Measurements from ENCODE around the gene TMEM175. TPM values are rescaled to one million over a fixed set of nuclear protein-coding genes. Genes with fewer than 3 reads are reported as not detected.
"Not testable (repeated sequence)": the region's sequence is repeated elsewhere in the genome, so short reads cannot be mapped to it uniquely, and the experiment has no call there.

TMEM175 gene
- polyA plus RNA-seq, 1 donor, result 25.5 TPM

DNA sequence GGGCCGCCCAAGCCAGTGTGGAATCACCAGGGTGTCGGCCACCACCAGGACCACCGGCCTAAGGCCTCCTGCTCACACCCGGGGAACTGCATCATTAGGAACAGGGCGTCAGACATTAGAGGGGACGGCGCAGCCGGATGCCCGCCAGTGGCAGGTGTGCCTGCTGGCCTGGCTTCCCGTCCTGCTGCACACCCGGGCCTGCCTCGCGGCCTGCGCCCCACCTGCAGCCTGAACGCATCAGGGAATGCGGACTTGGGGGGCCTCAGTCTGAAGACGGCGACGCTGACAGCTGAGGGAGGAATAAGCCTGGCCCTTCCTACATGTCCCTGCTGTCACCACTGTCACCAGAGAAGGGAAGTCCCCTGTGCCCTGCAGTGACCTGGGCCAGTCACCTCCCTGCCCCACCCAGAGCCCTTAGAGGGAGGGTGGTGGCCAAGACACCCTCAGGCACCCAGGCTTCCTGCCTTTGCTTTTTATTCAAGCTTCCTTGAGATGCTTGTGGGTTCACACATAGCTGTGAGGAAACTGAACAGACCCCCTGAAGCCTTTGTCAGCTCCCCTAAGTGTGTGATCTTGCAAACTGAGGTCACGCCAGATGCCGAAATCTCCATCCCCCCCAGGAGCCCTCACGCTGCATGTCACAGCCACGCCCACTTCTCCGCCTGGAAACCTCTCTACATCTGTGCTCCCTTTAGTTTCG, 37.9 kb downstream of the TMEM175 start:
- no peak for DNase-seq

DNA sequence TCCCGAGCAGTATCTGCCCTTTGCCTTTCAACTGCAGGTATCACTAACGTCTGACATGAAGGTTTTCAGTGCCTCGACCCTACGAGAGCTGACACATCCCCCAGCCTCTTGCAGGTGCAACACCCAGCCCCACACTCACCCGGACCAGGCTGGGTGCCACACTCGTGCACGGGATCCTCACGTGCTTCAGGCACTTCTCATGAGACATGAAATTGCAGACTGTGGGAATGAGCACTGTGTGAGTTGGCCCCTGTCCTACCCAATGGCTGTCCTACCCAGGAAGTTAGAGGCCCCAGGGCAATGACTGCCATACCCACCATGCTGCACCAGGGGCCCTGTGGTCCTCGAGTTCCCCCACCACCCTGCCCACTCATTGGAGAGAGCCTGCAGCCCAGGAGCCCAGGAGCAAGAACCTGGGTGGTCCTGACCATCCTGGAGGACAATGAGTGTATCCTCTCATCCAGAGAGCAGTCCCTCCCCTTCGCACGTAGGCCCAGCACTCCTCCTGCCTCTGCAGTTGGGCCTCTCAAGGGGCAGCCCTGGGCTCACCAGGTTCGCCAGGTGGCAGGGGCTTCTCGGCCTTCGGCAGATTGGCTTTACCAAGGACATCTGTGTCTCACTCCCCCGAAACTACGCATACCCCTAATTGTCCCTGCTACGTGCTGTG, 38.7 kb downstream of the TMEM175 start:
- DNase-seq, result no peak

DNA sequence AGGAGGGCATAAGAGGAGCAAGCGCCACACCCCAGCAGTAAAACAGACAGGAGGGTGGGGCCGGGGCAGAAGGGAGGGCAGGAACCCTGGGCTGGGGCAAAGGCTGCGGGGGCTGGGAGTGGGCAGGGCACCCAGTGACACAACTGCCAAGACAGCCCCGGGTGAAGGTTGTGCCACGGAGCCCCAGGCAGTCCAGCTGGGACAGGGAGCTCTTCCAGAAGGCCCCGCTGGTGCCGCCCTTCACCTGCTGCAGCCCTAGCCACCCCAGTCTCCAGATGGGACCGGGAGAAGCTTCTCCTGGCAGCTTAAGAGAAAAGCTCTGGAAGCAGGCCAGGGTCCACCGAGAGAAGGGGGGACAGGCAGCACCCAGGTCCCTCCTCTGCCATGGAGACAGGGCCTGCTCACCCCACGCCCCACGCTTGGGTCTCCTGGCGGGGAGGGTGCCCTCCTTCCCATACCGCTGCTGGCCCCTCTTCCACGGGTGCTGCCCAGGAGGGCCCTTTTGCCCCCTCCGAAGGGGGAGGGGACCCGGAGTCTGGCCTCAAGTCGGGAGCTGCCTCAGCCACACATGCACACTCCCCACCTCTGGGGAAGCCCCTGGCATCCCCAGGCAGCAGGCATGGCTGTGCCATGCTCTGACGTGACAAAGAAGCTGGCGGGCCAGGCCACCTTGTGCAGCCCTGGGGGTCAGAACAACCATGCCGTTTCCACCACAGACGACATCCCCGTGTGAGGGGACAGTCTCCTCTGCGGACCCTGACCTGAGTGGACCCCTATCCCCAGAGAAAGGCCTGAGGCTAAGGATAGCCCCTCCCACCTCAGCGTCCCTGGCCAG, 39.6 kb downstream of the TMEM175 start:
- no peak for DNase-seq

DNA sequence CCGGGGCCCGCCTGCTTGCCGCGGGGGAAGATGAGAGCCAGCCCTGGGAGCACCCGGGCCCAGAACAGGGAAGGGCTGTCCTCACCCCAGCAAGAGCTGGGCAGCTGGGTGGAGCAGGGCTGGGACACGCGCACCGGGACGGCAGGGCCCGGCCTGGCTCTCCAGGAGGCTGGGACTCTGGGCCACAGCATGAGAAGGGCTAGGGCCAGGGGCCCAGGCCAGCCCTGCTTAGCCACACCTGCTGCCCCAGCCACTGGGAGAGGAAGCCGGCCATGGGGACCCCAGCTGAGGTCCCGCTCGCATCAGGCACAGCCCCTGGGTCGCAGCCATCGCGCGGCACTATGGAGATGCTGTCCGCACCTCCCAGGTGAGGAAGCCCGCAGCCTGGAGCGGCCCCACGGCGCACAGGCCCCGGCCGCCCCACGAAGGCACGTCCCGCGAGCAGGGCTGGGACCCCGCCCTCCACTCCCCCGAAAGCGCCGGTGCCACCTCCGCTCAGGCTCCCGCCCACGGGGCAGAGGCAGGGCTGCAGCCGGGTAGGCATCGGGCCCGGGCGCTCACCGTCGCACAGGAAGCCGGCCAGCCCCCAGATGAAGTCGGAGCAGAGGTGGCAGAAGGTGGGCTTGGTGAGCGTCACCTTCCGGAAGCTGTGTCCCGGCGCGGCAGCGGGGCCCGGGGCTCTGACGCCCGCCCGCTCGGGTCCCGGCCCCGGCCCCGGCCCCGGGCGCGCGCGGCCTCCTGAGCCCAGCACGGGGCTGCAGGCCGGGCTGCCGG, 40.6 kb downstream of the TMEM175 start:
- DNase-seq, result no peak

DNA sequence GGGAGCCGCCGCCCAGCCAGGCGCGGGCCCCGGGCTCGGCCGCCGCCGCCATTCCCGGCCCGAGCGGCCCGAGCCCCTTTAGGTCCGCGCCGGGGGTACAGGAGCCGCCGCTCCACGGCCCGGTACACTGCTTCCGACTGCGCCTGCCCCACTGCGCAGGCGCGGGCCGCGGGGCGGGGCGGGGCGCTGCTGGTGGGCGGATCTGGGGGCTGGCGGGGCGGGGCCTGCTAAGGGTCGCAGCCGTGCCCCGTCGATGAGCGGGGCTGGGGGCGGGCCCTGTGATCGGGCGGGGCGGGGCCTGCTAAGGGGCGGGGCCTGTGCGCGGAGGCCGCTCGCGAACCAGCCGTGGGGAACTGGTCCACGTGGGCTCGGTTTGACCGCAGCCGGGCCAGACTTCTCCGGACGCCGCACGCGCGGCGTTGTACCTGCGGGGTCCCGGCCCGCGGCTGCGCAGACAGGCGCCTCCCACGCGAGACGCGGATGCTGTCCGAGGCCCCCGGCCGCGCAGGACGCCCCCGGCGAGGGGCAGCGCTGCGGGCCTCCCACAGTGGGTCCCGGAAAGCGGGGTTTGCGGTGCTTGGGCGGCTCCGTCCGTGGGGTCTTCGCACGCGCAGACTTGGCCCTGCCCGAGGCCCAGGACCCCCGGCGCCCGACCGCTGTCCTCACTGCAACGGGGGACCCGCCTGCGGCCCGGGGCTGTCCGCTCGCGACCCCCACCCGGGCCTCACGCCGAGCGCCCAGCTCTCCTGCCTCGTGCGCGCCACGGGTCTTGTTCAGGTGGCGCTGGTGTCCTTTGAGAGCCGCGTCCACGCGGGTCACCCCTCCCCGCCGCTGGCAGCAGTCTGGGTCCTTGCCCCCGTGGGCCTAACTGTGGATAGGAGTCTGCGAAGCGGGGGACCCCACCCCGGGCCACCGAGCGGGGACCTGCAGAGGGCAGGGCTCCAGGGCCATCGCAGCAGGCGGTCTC, 41.5 kb downstream of the TMEM175 start, which contains the start of gene DGKQ:
TSS of gene DGKQ (minus strand) at position 139 of the 967 bp plus-strand sequence. CDS start at position 52, 87 bp downstream.
- DNase-seq, result peak; percentile 83

DNA sequence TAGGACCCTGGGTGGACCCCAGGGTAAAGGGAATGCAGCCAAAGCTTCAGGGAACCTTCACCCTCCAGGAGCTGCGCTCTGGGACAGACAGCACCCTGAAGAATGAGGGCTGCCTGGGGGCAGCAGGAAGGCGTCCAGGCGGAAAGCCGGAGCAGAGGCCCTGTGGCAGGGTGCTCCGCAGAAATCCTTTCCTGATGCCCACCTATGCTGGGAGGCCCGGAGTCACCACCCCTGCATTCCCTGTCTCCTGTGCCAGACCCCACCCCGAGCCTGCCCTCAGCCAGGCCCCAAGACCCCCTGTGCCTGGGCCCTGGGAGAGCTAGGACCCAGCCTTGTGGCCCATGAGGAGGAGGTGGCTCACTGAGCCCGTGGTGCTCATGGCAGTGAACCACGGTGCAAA, 42.4 kb downstream of the TMEM175 start:
- no peak for DNase-seq

DNA sequence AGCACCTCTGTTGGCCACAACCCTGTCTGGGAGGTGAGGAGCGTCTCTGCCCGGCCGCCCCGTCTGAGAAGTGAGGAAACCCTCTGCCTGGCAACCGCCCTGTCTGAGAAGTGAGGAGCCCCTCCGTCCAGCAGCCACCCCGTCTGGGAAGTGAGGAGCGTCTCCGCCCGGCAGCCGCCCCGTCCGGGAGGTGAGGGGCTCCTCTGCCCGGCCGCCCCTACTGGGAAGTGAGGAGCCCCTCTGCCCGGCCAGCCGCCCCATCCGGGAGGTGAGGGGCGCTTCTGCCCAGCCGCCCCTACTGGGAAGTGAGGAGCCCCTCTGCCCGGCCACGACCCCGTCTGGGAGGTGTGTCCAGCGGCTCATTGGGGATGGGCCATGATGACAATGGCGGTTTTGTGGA, 43.8 kb downstream of the TMEM175 start:
- DNase-seq, result not testable (repeated sequence)

DNA sequence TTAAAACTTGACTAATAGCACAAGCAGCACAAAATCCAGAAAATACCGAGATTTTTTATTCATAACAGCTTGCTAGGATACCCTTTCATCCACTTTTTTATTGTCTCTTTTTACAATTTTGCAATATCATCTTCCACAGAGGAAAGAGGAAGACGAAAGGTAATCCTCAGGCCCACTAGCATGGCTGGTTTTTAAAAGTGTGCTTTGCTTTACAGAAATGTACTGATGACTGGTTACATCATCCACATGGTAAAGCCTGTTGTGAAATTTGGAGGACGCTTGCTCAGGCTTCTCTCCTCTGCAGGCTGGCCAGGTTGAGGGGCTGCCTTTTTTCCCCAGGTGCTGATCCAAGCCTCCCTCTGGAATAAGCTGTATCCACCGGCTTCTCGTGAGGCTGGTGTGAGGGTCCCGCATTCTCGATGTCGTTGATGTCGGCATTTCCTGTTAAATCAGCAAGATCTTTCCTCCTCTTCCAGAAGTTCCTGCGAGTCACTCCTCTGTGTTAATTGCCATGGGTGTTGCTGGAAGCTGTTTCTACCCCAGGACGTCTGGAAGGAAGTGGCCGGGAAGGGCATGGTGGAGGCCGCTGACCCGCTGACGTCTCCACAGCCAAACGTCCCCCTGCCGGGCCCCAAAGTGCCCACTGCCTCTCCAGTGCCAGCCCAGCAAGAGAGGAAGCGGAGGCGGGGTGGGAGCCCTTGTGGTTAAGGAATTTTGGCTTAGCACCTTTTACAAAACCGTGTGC, 46.9 kb downstream of the TMEM175 start:
- no peak for DNase-seq

DNA sequence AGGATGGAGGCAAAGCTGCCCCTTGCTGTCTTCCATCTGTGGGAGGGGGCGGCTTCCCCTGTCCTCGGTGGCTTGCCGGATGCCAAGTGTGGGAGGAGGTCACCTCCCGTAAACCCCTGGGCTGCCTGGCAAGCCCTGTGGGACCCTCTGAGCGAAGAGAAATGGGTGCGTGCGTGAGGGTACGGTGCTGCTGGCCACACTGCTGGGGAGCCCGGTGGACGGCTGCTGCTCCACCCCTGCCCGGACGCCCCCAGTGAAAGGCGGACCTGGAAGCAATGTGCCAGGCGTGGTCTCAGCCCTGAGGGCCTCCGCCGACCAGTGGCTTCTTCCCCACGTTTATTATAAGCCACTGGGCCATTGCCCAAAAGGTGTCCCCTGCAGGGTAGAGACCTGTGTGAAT, 50.0 kb downstream of the TMEM175 start:
- no peak for DNase-seq

DNA sequence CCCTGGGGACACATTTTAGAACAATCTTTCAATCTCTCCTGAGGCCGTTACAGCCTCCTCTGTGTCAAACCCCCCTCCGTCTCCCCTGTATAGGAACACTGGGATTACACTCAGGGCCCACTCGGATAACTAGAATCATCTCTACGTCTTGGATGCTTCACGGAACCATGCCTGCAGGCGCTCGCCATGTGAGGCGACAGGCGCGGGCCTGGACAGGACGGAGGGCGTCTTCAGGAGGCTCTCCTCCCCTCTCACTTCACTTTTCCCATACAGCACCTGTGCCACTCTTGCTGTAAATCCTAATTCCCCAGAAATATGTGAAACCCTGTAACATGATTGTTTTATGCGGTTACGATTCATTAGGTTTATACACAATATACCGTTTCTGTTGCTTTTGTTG, 50.6 kb downstream of the TMEM175 start:
- no peak for DNase-seq

DNA sequence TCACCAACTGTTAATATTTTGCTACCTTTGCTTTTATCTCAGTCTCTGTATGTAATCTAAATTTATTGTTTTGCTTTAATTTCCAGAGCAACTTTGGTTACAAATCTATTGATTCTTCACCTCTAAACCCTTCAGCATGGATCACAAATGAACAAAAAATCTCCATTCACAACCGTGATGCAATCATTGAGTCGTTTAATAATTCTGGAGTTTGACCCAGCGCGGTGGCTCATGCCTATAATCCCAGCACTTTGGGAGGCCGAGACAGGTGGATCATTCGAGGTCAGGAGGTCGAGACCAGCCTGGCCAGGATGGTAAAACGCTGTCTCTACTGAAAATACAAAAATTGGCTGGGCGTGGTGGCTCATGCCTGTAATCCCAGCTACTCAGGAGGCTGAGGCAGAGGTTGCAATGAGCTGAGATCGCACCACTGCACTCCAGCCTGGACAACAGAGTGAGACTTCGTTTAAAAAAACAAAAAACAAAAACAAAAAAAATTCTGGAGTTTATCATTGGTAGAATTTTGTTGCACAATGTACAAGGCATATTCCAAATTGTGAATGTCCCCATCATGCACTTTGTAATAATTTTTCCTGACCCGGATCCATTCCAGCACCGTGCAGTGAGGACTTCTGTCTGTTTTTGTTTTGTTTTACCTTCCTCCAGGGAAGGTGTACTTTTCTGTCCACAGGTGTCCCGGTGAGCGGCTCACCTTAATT, 52.2 kb downstream of the TMEM175 start:
- no peak for DNase-seq

DNA sequence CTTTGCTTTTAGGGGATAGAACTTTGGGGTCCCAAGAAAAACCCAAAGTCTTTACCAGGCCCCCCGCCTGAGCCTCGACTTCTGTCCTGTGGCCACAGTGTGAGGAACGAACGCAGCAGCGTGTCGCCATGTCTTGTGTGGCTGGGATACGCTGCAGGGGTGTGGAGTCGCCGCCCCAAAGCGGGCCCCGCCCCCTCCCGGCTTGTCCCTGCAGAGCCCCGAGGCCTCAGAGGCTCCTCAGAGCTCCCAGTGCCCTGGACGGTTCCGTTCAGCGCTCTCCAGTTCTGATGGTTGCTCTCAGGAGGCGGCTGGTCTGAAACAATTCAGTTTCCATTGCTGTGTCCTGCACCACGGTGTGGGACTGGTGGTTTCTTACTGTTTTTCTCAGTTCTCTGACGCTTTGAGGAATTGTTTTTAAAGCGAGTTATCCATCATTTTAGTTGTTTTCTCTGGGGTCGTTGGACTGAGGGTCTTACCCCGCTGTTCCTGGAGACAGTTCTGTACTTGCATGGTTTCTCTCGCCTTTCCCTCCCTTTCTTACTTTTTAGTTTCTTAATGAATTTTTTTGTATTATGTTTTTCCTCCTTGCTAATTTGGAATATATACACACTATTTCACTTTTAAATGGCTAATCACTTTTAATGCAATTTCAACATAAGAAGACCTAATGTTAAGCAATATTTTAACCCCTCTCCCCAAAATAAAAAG, 53.0 kb downstream of the TMEM175 start:
- no peak for DNase-seq

DNA sequence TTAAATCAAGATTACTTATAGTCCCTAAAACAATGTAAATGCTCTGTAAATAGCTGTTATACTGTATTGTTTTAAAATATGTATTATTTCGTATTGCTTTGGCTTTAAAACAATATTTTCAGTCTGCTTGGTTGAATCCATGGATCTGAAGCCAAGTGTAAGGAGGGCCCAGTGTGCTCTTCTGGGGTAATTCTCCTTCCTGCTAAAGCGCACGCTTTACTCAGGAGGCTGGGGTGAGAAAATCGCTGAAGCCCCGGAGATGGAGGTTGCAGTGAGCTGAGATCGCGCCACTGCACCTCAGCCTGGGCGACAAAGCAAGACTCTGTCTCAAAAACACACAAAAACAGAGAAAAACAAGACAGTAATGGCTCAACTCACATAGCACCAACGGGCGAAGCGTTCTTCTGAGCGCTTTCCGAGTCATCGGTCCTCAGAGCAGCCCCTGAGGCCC, 54.2 kb downstream of the TMEM175 start:
- DNase-seq, result no peak

DNA sequence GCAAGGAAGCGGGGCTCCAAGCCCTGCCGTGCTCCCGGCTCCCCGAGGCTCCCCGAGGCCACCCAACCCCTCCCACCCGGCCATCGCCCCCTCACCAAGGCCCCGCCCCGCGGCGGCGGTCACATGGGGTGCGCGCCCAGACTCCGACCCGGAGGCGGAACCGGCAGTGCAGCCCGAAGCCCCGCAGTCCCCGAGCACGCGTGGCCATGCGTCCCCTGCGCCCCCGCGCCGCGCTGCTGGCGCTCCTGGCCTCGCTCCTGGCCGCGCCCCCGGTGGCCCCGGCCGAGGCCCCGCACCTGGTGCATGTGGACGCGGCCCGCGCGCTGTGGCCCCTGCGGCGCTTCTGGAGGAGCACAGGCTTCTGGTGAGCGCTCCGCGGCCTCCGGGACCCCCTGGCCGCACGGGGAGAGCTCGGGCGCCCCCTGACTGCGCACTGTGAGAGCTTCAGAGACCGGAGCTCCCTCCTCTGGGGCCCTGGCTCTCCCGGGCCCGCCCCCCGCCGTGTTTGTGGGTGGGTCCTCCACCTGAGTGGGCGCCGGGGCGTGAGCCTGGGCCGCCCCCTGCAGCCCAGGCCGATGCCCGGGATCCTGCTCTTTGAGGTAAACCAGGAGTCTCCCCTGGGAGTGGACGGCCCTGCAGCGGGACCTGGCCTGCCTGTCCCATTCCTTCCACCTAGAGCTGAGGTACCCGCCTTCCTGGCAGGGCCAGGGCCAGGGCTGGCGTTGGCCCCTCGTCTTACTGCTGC, 54.8 kb downstream of the TMEM175 start, which contains the start of gene IDUA:
TSS of gene IDUA (plus strand) at position 166 of the 745 bp plus-strand sequence. CDS start at position 207, 41 bp downstream.
- DNase-seq, result peak; percentile 83

DNA sequence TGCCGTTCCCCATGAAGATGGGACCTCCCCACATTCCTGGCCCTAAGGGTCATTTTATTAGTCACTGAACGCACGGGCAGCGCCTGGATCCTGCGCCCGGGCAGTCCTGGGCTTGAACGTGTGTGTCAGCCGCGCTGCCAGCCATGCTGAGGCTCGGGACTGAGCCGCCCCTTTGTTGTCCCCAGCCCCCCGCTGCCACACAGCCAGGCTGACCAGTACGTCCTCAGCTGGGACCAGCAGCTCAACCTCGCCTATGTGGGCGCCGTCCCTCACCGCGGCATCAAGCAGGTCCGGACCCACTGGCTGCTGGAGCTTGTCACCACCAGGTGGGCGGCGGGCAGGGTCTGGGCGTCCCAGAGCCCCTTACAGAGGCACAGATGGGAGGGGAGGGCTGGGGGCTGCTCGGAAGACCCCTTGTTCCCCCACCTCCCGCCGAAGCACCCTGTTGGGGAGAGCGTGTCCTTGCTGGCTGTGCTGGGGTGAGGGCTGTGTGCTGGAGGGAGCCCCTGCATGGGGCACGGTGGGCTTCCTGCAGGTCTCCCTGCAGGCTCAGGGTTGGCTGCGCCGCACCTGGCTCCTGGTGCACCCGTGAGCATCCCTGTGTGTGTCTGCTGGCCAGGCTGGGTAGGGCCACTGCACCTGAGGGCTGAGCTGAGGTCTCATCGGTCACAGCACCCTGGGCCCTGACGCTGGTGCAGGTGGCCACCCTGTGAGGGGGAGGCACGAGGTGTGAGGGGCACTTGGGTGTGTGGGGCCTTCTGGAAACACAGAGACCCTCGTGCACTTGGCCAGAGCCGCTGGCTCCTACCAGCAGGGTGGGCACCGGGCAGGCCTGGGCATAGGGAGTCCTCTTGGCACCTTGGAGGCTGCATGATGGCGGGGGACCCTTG, 55.6 kb downstream of the TMEM175 start:
- no peak for DNase-seq

Data from left kidney (tissue), 2 donors.